NCI-H446 (cell line): Measurements from ENCODE around the gene MFAP3L.

Source experiments
- DNase-seq, 2 experiments: peaks; one replicate each; lab custom pipeline; 2025; lab: John Stamatoyannopoulos, UW

MFAP3L gene

GRCh38 chr4:169940460-169940859 is 85.7 kb downstream of the MFAP3L start:
- no peak for DNase-seq
